Body of pancreas (tissue), 4 donors: ENCODE results near the gene TOP3B. TPM values are rescaled to one million over a fixed set of nuclear protein-coding genes. Genes with fewer than 3 reads are reported as not detected.

Experiments
- ATAC-seq: fragments of 150-250 bp; one replicate; pipeline ENCODE4 v1.9.1; 2016
- DNase-seq, 4 donors: peaks; one replicate each; pipeline ENCODE4 v3.0.0-alpha.2; 2019
- H3K27ac ChIP-seq, 4 donors: fragments of 200-600 bp; sonication (generic); 1 replicate in 3 of 4; 2 replicates in 1 of 4; pipeline versions ENCODE4 v1.5.1 to v1.6.1; 2016 to 2019; ENCODE audit warnings: mild to moderate bottlenecking in 1 of 4, mixed read lengths in 1 of 4, moderate library complexity in 1 of 4
- H3K27me3 ChIP-seq, 2 donors: fragments of 200-600 bp; sonication (generic); one replicate each; pipeline ENCODE4 v1.6.0; 2016; ENCODE audit warnings: mild to moderate bottlenecking in 1 of 2
- H3K36me3 ChIP-seq, 2 donors: fragments of 200-600 bp; sonication (generic); replicated peaks in 1 of 2; 2 replicates each; pipeline ENCODE4 v1.5.1; 2016; ENCODE audit warnings: low read depth in 2 of 2; ENCODE audit not compliant: insufficient read depth in 1 of 2
- H3K4me1 ChIP-seq: fragments of 200-600 bp; sonication (generic); one replicate; pipeline ENCODE4 v1.6.0; 2016
- H3K4me3 ChIP-seq, 2 donors: fragments of 200-600 bp; sonication (generic); 1 replicate in 1 of 2; 2 replicates in 1 of 2; pipeline ENCODE4 v1.5.1; 2016 to 2019
- H3K9me3 ChIP-seq, 3 donors: fragments of 200-600 bp; sonication (generic); 1 replicate in 2 of 3; 2 replicates in 1 of 3; pipeline ENCODE4 v1.5.1; 2016
- POLR2A ChIP-seq, 3 donors: fragments of 450-650 bp; IDR thresholded peaks; one replicate each; pipeline ENCODE4 v1.6.1; 2016; ENCODE audit warnings: antibody characterized with exemption in 3 of 3, mild to moderate bottlenecking in 2 of 3
- WGBS, 2 donors: methylation state at CpG; one replicate each; pipeline ENCODE4 v1.1.5; 2017; 5-methylcytosine and 5-hydroxymethylcytosine counted together
- intact Hi-C: fragments of 100-400 bp; cut with DNase I; formaldehyde crosslinking; loops from one replicate; pipeline ENCODE4 v1.15.1; 2023
- total RNA-seq, 2 donors: library from RNA; depleted of rRNA; stranded (reverse); fragments of >200 nt; gene quantifications; one replicate each; pipeline ENCODE4 v1.1.0, GENCODE V29; 2016
- TF ChIP-seq, protein P1 (sequence below), 7 experiments: fragments of 450-650 bp in 4 of 7; fragments of 200-600 bp in 3 of 7; sonication (generic) in 3 of 7; IDR thresholded peaks; one replicate each; pipeline ENCODE4 v1.5.1; 2016 to 2019; ENCODE audit warnings: antibody characterized with exemption in 7 of 7

The TOP3B gene
- total RNA-seq, 2 donors from 2014 or later, result 19.2 to 48.8 TPM

DNA sequence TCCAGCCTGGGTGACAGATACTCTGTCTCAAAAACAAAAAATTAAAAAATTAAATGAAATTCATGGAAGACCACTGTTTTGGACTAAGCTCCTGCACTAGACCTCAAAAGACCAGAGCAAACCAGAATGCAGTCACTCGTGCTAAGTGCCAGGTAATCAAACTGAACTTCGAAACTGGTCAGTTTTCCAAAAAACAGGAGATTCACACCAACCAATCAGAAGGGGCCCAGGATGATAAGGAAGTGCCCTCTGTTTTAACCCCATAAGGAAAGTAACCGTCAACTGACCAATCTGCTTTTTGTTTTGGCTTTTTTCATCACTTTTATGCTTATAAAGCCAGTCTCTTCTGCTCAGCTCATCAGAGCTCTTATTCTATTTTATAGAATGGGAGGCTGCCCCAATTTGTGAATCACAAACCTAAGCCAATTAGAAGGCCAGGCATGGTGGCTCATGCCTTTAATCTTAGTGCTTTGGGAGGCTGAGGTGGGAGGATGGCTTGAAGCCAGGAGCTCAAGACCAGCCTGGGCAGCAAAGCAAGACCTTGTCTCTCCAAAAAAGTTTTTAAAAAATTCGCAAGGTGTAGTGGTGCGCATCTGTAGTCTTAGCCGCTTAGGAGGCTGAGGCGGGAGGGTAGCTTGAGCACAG, 10.1 kb upstream of the TOP3B start:
- H3K27ac ChIP-seq, result no peak overlapping the region
- WGBS, 2 donors, result 55 to 65% methylated on average over 7 of the region's 7 CpGs

GRCh38 chr22:21991774-21992173, 9.2 kb upstream of the TOP3B start:
- no peak for ATAC-seq
- TF ChIP-seq, protein P1, sequence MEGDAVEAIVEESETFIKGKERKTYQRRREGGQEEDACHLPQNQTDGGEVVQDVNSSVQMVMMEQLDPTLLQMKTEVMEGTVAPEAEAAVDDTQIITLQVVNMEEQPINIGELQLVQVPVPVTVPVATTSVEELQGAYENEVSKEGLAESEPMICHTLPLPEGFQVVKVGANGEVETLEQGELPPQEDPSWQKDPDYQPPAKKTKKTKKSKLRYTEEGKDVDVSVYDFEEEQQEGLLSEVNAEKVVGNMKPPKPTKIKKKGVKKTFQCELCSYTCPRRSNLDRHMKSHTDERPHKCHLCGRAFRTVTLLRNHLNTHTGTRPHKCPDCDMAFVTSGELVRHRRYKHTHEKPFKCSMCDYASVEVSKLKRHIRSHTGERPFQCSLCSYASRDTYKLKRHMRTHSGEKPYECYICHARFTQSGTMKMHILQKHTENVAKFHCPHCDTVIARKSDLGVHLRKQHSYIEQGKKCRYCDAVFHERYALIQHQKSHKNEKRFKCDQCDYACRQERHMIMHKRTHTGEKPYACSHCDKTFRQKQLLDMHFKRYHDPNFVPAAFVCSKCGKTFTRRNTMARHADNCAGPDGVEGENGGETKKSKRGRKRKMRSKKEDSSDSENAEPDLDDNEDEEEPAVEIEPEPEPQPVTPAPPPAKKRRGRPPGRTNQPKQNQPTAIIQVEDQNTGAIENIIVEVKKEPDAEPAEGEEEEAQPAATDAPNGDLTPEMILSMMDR (IDR thresholded peaks at IDR 0.05), result no peak
- no peak for TF ChIP-seq POLR2A (IDR thresholded peaks at IDR 0.05)
- Histone ChIP-seq H3K4me1 (no peaks in the 10 kb centered on the region), H3K4me3 (no peak overlapping the region), H3K27me3 (no peaks in the 10 kb centered on the region), H3K36me3 (no peaks in the 10 kb centered on the region), H3K27ac (no peak overlapping the region), H3K9me3 (no peaks in the 10 kb centered on the region)
- 79 to 82% methylated on average over 4 to 5 of the region's 5 CpGs for WGBS, 2 donors
- no peak for DNase-seq
- intact Hi-C loops, result no loop called here

More for the DNA sequence above, 10.1 kb upstream of the TOP3B start:
- Histone ChIP-seq H3K9me3 (no peaks in the 10 kb centered on the region), H3K4me3 (no peak overlapping the region), H3K27me3 (no peaks in the 10 kb centered on the region), H3K36me3 (no peaks in the 10 kb centered on the region), H3K4me1 (no peaks in the 10 kb centered on the region)
- intact Hi-C loops, result no loop called here
- TF ChIP-seq, protein P1 (IDR thresholded peaks at IDR 0.05), result no peak
- no peak for TF ChIP-seq POLR2A (IDR thresholded peaks at IDR 0.05)
- ATAC-seq (no peak), DNase-seq (no peak)

GRCh38 chr22:21991304-21991596, 8.7 kb upstream of the TOP3B start:
- no peaks in the 10 kb centered on the region for H3K27me3 ChIP-seq
- intact Hi-C loops, result no loop called here
- 55 to 86% methylated on average over 3 to 6 of the region's 6 CpGs for WGBS, 2 donors
- no peak overlapping the region for H3K27ac ChIP-seq
- no peaks in the 10 kb centered on the region for H3K9me3 ChIP-seq
- ATAC-seq, result no peak
- TF ChIP-seq, protein P1 (IDR thresholded peaks at IDR 0.05), result no peak
- TF ChIP-seq POLR2A (IDR thresholded peaks at IDR 0.05), result no peak
- H3K4me3 ChIP-seq, result no peak overlapping the region
- no peaks in the 10 kb centered on the region for H3K4me1 ChIP-seq
- H3K36me3 ChIP-seq, result no peaks in the 10 kb centered on the region
- DNase-seq, result no peak

GRCh38 chr22:21990445-21991303, 8.1 kb upstream of the TOP3B start:
- Histone ChIP-seq H3K27ac (no peak overlapping the region), H3K9me3 (no peaks in the 10 kb centered on the region), H3K4me1 (no peaks in the 10 kb centered on the region), H3K4me3 (no peak overlapping the region), H3K27me3 (no peaks in the 10 kb centered on the region), H3K36me3 (no peaks in the 10 kb centered on the region)
- DNase-seq, result no peak
- ATAC-seq, result no peak
- TF ChIP-seq, protein P1 (IDR thresholded peaks at IDR 0.05), result no peak
- no peak for TF ChIP-seq POLR2A (IDR thresholded peaks at IDR 0.05)
- 60 to 69% methylated on average over 15 to 16 of the region's 16 CpGs for WGBS, 2 donors
- intact Hi-C loops, result no loop called here
